MM.1S (cell line): ENCODE data around the gene SERPINB6.
A peak's percentile ranks its signal among the peaks of the same experiment; 100 is the strongest.
"Not testable (repeated sequence)": the region's sequence is repeated elsewhere in the genome, so short reads cannot be mapped to it uniquely, and the experiment has no call there.

Source experiments
- DNase-seq: peaks from one replicate; pipeline ENCODE4 v3.0.0-alpha.2; 2015
- H2AFZ ChIP-seq: fragments of 300-600 bp; sonication (generic); 2 replicates; pipeline ENCODE4 v1.6.0; 2016; ENCODE audit warnings: antibody characterized with exemption, low read length
- H3F3A ChIP-seq: fragments of 300-600 bp; sonication (generic); 2 replicates; pipeline ENCODE4 v1.6.1; 2016; ENCODE audit warnings: mild to moderate bottlenecking, antibody characterized with exemption, low read length, moderate library complexity, mixed read lengths; ENCODE audit not compliant: insufficient read depth
- H3K27ac ChIP-seq: fragments of 300-600 bp; sonication (generic); 2 replicates; pipeline ENCODE4 v1.5.1; 2016; ENCODE audit warnings: mild to moderate bottlenecking, low read length
- H3K27me3 ChIP-seq: fragments of 300-600 bp; sonication (generic); replicated peaks from 2 replicates; pipeline ENCODE4 v1.6.0; 2016; ENCODE audit warnings: low read length; ENCODE audit not compliant: insufficient read depth
- H3K36me3 ChIP-seq: fragments of 300-600 bp; sonication (generic); replicated peaks from 2 replicates; pipeline ENCODE4 v1.6.1; 2016; ENCODE audit warnings: mild to moderate bottlenecking, low read length, mixed read lengths; ENCODE audit not compliant: insufficient read depth
- H3K4me1 ChIP-seq: fragments of 300-600 bp; sonication (generic); 2 replicates; pipeline ENCODE4 v1.6.1; 2016; ENCODE audit warnings: low read length, mixed read lengths
- H3K4me2 ChIP-seq: fragments of 300-600 bp; sonication (generic); 2 replicates; pipeline ENCODE4 v1.6.0; 2016; ENCODE audit warnings: low read depth, low read length
- H3K4me3 ChIP-seq: fragments of 300-600 bp; sonication (generic); 2 replicates; pipeline ENCODE4 v1.5.1; 2016; ENCODE audit warnings: low read length, mixed read lengths
- H3K79me2 ChIP-seq: fragments of 300-600 bp; sonication (generic); 2 replicates; pipeline ENCODE4 v1.6.1; 2016; ENCODE audit warnings: mixed run types, low read length, mixed read lengths
- H3K9ac ChIP-seq: fragments of 300-600 bp; sonication (generic); 2 replicates; pipeline ENCODE4 v1.6.1; 2016; ENCODE audit warnings: low read length, mixed read lengths
- H3K9me2 ChIP-seq: fragments of 300-600 bp; sonication (generic); replicated peaks from 2 replicates; pipeline ENCODE4 v1.6.1; 2016; ENCODE audit warnings: mild to moderate bottlenecking, low read length, mixed read lengths; ENCODE audit not compliant: insufficient read depth
- H3K9me3 ChIP-seq: fragments of 300-600 bp; sonication (generic); replicated peaks from 2 replicates; pipeline ENCODE4 v1.6.1; 2016; ENCODE audit warnings: mild to moderate bottlenecking, low read length, mixed read lengths; ENCODE audit not compliant: insufficient read depth
- H4K20me1 ChIP-seq: fragments of 300-600 bp; sonication (generic); 2 replicates; pipeline ENCODE4 v1.6.1; 2016; ENCODE audit warnings: mild to moderate bottlenecking, low read length, moderate library complexity, mixed read lengths; ENCODE audit not compliant: insufficient read depth
- CTCF ChIP-seq: fragments of 300-600 bp; sonication (generic); IDR thresholded peaks from 2 replicates; pipeline ENCODE4 v1.5.1; 2016; ENCODE audit warnings: antibody characterized with exemption, low read length, mixed read lengths
- EZH2 ChIP-seq: fragments of 300-600 bp; sonication (generic); optimal IDR thresholded peaks from 2 replicates; pipeline ENCODE3; 2017; ENCODE audit warnings: low read depth, mild to moderate bottlenecking, antibody characterized with exemption, low read length, mixed read lengths
- EZH2phosphoT487 ChIP-seq: fragments of 300-600 bp; sonication (generic); IDR thresholded peaks from 2 replicates; pipeline ENCODE4 v1.6.1; 2018; ENCODE audit warnings: antibody characterized with exemption, low read length

SERPINB6 gene

GRCh38 chr6:2999618-3000557, 28.5 kb upstream of the SERPINB6 start, which contains the start of gene NQO2:
NQO2 (plus strand) TSS chr6:2999894; CDS start chr6:3006553, 6,659 bp downstream.
- TF ChIP-seq EZH2phosphoT487 = no peak
- TF ChIP-seq CTCF = no peak
- no peak for TF ChIP-seq EZH2
- Histone ChIP-seq H3K9ac (peak within 1 kb of the TSS; percentile 68), H3K4me2 (peak within 1 kb of the TSS; percentile 94), H3K9me2 (no peaks in the 10 kb centered on the region), H3K27me3 (no peaks in the 10 kb centered on the region), H2AFZ (peak within 1 kb of the TSS; percentile 95), H3K79me2 (0 out of 2 replicates have a peak, but pooled peaks cover 5% of the 10 kb centered on the region), H3K9me3 (no peaks in the 10 kb centered on the region), H3F3A (0 out of 2 replicates have a peak, but pooled peaks cover 5% of the 10 kb centered on the region), H3K27ac (0 out of 2 replicates have a peak within 1 kb of the TSS, but pooled peaks have one; percentile 16), H4K20me1 (no peaks in the 10 kb centered on the region; the same call in 1 of the 2 replicates), H3K4me3 (peak within 1 kb of the TSS; percentile 80), H3K4me1 (peaks cover 10% of the 10 kb centered on the region; the same call in 1 of the 2 replicates), H3K36me3 (no peaks in the 10 kb centered on the region)
- peak; percentile 83 for DNase-seq

- peak overlapping the region; percentile 68 for H3K4me3 ChIP-seq
- peak overlapping the region; percentile 95 for H2AFZ ChIP-seq
- H3K4me1 ChIP-seq = peaks cover 10% of the 10 kb centered on the region; the same call in 1 of the 2 replicates
- 0 out of 2 replicates have a peak, but pooled peaks cover 5% of the 10 kb centered on the region for H3F3A ChIP-seq
- H3K4me2 ChIP-seq = peak overlapping the region; percentile 94
- no peaks in the 10 kb centered on the region; the same call in 1 of the 2 replicates for H4K20me1 ChIP-seq
- H3K9me2 ChIP-seq = no peaks in the 10 kb centered on the region
- peak overlapping the region; percentile 8; the same call in 1 of the 2 replicates for H3K9ac ChIP-seq
- H3K27ac ChIP-seq = no peak overlapping the region
- no peaks in the 10 kb centered on the region for H3K36me3 ChIP-seq
- no peak for DNase-seq
- H3K9me3 ChIP-seq = no peaks in the 10 kb centered on the region
- 0 out of 2 replicates have a peak, but pooled peaks cover 5% of the 10 kb centered on the region for H3K79me2 ChIP-seq
- TF ChIP-seq CTCF (no peak), EZH2phosphoT487 (no peak), EZH2 (no peak)
- H3K27me3 ChIP-seq = no peaks in the 10 kb centered on the region
Observed at GRCh38 chr6:2998998-2999617, 27.7 kb upstream of the SERPINB6 start.

- not testable (repeated sequence) for H3K9me2 ChIP-seq, H3K27ac ChIP-seq, H3K79me2 ChIP-seq, H4K20me1 ChIP-seq, H3K9me3 ChIP-seq, H3K36me3 ChIP-seq, H3F3A ChIP-seq, H3K27me3 ChIP-seq
- H3K4me3 ChIP-seq = peak overlapping the region; percentile 68
- peak; percentile 23 for DNase-seq
- H3K9ac ChIP-seq = peak overlapping the region; percentile 8; the same call in 1 of the 2 replicates
- H3K4me2 ChIP-seq = peak overlapping the region; percentile 94
- peak overlapping the region; percentile 95 for H2AFZ ChIP-seq
- H3K4me1 ChIP-seq = peaks cover 10% of the 10 kb centered on the region; the same call in 1 of the 2 replicates
- peak; percentile 43 for TF ChIP-seq CTCF
Observed at GRCh38 chr6:2998249-2998997, 27.1 kb upstream of the SERPINB6 start.
